ENCODE measurements around the gene IFNA1.
"Not testable (repeated sequence)": the region's sequence is repeated elsewhere in the genome, so short reads cannot be mapped to it uniquely, and the experiment has no call there.

Gene IFNA1

GRCh38 chr9:21412107-21412506 lies 28.1 kb upstream of the IFNA1 start:
- DNase-seq (ENCODE audit: insufficient read length, low spot score) (no peak), FAIRE-seq (no peak)
- TF ChIP-seq POLR2AphosphoS5 (IDR thresholded peaks at IDR 0.05; ENCODE audit: low read depth, low read length) (no peak), POLR2A (IDR thresholded peaks at IDR 0.05; ENCODE audit: low read depth, low read length) (no peak), PAX5 (IDR thresholded peaks at IDR 0.05; ENCODE audit: insufficient read depth, low read length, severe bottlenecking) (no peak), SPI1 (IDR thresholded peaks at IDR 0.05; ENCODE audit: low read depth, low read length) (no peak), POU2F2 (IDR thresholded peaks at IDR 0.05; ENCODE audit: low read depth, low read length) (no peak), TAF1 (IDR thresholded peaks at IDR 0.05; ENCODE audit: low read depth, low read length) (no peak)

- DNase-seq (ENCODE audit: insufficient read length, low spot score) (no peak), FAIRE-seq (peak; percentile 26)
- TF ChIP-seq SPI1 (IDR thresholded peaks at IDR 0.05; ENCODE audit: low read depth, low read length) (no peak), POLR2A (IDR thresholded peaks at IDR 0.05; ENCODE audit: low read depth, low read length) (no peak), POLR2AphosphoS5 (IDR thresholded peaks at IDR 0.05; ENCODE audit: low read depth, low read length) (no peak)
Observed at GRCh38 chr9:21413151-21413550, 27.1 kb upstream of the IFNA1 start.

- DNase-seq (ENCODE audit: insufficient read length, low spot score) (no peak), FAIRE-seq (no peak)
- no peak for TF ChIP-seq POLR2AphosphoS5 (IDR thresholded peaks at IDR 0.05; ENCODE audit: low read depth, low read length)
- no peak for TF ChIP-seq POLR2A (IDR thresholded peaks at IDR 0.05; ENCODE audit: low read depth, low read length)
Observed at GRCh38 chr9:21413624-21414023, 26.6 kb upstream of the IFNA1 start.

- FAIRE-seq (no peak), DNase-seq (ENCODE audit: insufficient read length, low spot score) (no peak)
- TF ChIP-seq TAF1 (IDR thresholded peaks at IDR 0.05; ENCODE audit: low read depth, low read length) (no peak), POLR2A (IDR thresholded peaks at IDR 0.05; ENCODE audit: low read depth, low read length) (no peak), POLR2AphosphoS5 (IDR thresholded peaks at IDR 0.05; ENCODE audit: low read depth, low read length) (no peak), PAX5 (IDR thresholded peaks at IDR 0.05; ENCODE audit: insufficient read depth, low read length, severe bottlenecking) (no peak), SPI1 (IDR thresholded peaks at IDR 0.05; ENCODE audit: low read depth, low read length) (no peak), POU2F2 (IDR thresholded peaks at IDR 0.05; ENCODE audit: low read depth, low read length) (no peak)
Observed at GRCh38 chr9:21414220-21414940, 25.9 kb upstream of the IFNA1 start.

GRCh38 chr9:21415493-21416267 lies 24.6 kb upstream of the IFNA1 start:
- no peak for DNase-seq (ENCODE audit: insufficient read length, low spot score)
- FAIRE-seq = no peak
- no peak for TF ChIP-seq TAF1 (IDR thresholded peaks at IDR 0.05; ENCODE audit: low read depth, low read length)
- TF ChIP-seq POLR2A (IDR thresholded peaks at IDR 0.05; ENCODE audit: low read depth, low read length) = no peak
- TF ChIP-seq SPI1 (IDR thresholded peaks at IDR 0.05; ENCODE audit: low read depth, low read length) = no peak
- TF ChIP-seq POU2F2 (IDR thresholded peaks at IDR 0.05; ENCODE audit: low read depth, low read length) = no peak
- no peak for TF ChIP-seq PAX5 (IDR thresholded peaks at IDR 0.05; ENCODE audit: insufficient read depth, low read length, severe bottlenecking)
- TF ChIP-seq POLR2AphosphoS5 (IDR thresholded peaks at IDR 0.05; ENCODE audit: low read depth, low read length) = no peak

- FAIRE-seq (peak; percentile 84), DNase-seq (ENCODE audit: insufficient read length, low spot score) (no peak)
- no peak for TF ChIP-seq SPI1 (IDR thresholded peaks at IDR 0.05; ENCODE audit: low read depth, low read length)
- no peak for TF ChIP-seq TAF1 (IDR thresholded peaks at IDR 0.05; ENCODE audit: low read depth, low read length)
- TF ChIP-seq POLR2A (IDR thresholded peaks at IDR 0.05; ENCODE audit: low read depth, low read length) = no peak
- TF ChIP-seq PAX5 (IDR thresholded peaks at IDR 0.05; ENCODE audit: insufficient read depth, low read length, severe bottlenecking) = no peak
Observed at GRCh38 chr9:21428235-21428634, 12.0 kb upstream of the IFNA1 start.

- TF ChIP-seq POLR2A (IDR thresholded peaks at IDR 0.05; ENCODE audit: low read depth, low read length) (no peak), TAF1 (IDR thresholded peaks at IDR 0.05; ENCODE audit: low read depth, low read length) (no peak), POLR2AphosphoS5 (IDR thresholded peaks at IDR 0.05; ENCODE audit: low read depth, low read length) (no peak), POU2F2 (IDR thresholded peaks at IDR 0.05; ENCODE audit: low read depth, low read length) (no peak), SPI1 (IDR thresholded peaks at IDR 0.05; ENCODE audit: low read depth, low read length) (no peak)
- FAIRE-seq (no peak), DNase-seq (ENCODE audit: insufficient read length, low spot score) (no peak)
Observed at GRCh38 chr9:21429191-21429590, 11.0 kb upstream of the IFNA1 start.

- DNase-seq (ENCODE audit: insufficient read length, low spot score) (no peak), FAIRE-seq (peak; percentile 78)
- peak; percentile 94 for TF ChIP-seq SPI1 (IDR thresholded peaks at IDR 0.05; ENCODE audit: low read depth, low read length)
- TF ChIP-seq TAF1 (IDR thresholded peaks at IDR 0.05; ENCODE audit: low read depth, low read length) = no peak
Observed at GRCh38 chr9:21432672-21433425, 7.4 kb upstream of the IFNA1 start.

GRCh38 chr9:21434202-21435014 lies 5.8 kb upstream of the IFNA1 start:
- TF ChIP-seq TAF1 (IDR thresholded peaks at IDR 0.05; ENCODE audit: low read depth, low read length) = no peak
- TF ChIP-seq SPI1 (IDR thresholded peaks at IDR 0.05; ENCODE audit: low read depth, low read length) = no peak
- TF ChIP-seq POU2F2 (IDR thresholded peaks at IDR 0.05; ENCODE audit: low read depth, low read length) = no peak
- TF ChIP-seq POLR2A (IDR thresholded peaks at IDR 0.05; ENCODE audit: low read depth, low read length) = no peak
- no peak for TF ChIP-seq PAX5 (IDR thresholded peaks at IDR 0.05; ENCODE audit: insufficient read depth, low read length, severe bottlenecking)
- no peak for TF ChIP-seq POLR2AphosphoS5 (IDR thresholded peaks at IDR 0.05; ENCODE audit: low read depth, low read length)
- DNase-seq (ENCODE audit: insufficient read length, low spot score) (no peak), FAIRE-seq (no peak)

- DNase-seq (ENCODE audit: insufficient read length, low spot score) = not testable (repeated sequence)
- peak; percentile 59 for FAIRE-seq
Observed at GRCh38 chr9:21435015-21435383, 5.2 kb upstream of the IFNA1 start.

Data from GM12891 (cell line).